Kidney epithelial cell (primary cell): ENCODE results near the gene FAM50B. TPM values are rescaled to one million over a fixed set of nuclear protein-coding genes. Genes with fewer than 3 reads are reported as not detected.

ENCODE experiments used
- DNase-seq: peaks from one replicate; pipeline ENCODE4 v3.0.0-alpha.2; 2010; ENCODE audit warnings: low read depth
- H3K27me3 ChIP-seq: 2 replicates; pipeline ENCODE4 v1.6.0; 2011; ENCODE audit warnings: low read length; ENCODE audit not compliant: control insufficient read depth, insufficient read depth
- H3K36me3 ChIP-seq: 2 replicates; pipeline ENCODE4 v1.5.1; 2011; ENCODE audit warnings: low read length; ENCODE audit not compliant: control insufficient read depth, insufficient read depth
- H3K4me3 ChIP-seq: 2 replicates; pipeline ENCODE4 v1.5.1; 2011; ENCODE audit warnings: low read depth, mild to moderate bottlenecking, control low read depth, low read length
- CTCF ChIP-seq: IDR thresholded peaks from 2 replicates; pipeline ENCODE4 v1.5.1; 2011; ENCODE audit warnings: mild to moderate bottlenecking, moderate library complexity, low read length, control low read depth, inconsistent platforms; ENCODE audit not compliant: insufficient read depth, poor library complexity, severe bottlenecking
- total RNA-seq: library from RNA; depleted of rRNA; stranded (reverse); fragments of >200 nt; gene quantifications from 2 replicates; pipeline ENCODE4 v1.2.3, GENCODE V29; 2015

FAM50B gene
- total RNA-seq, 1 donor from 2014 or later: 8.6 TPM

- Histone ChIP-seq H3K27me3 (no peaks in the 10 kb centered on the region), H3K4me3 (no peak overlapping the region), H3K36me3 (no peaks in the 10 kb centered on the region)
- no peak for TF ChIP-seq CTCF
- DNase-seq: peak; percentile 41
These were observed 9.9 kb upstream of the FAM50B start for GRCh38 chr6:3838992-3839867.

- TF ChIP-seq CTCF: no peak
- no peak for DNase-seq
- Histone ChIP-seq H3K36me3 (no peaks in the 10 kb centered on the region), H3K4me3 (no peak overlapping the region), H3K27me3 (no peaks in the 10 kb centered on the region)
These were observed 8.1 kb upstream of the FAM50B start for GRCh38 chr6:3841066-3841454.

GRCh38 chr6:3841711-3842565 lies 7.2 kb upstream of the FAM50B start:
- H3K27me3 ChIP-seq: no peaks in the 10 kb centered on the region
- no peak for DNase-seq
- H3K36me3 ChIP-seq: no peaks in the 10 kb centered on the region
- no peak for TF ChIP-seq CTCF
- no peak overlapping the region for H3K4me3 ChIP-seq

GRCh38 chr6:3843379-3844096 lies 5.6 kb upstream of the FAM50B start:
- Histone ChIP-seq H3K4me3 (no peak overlapping the region), H3K27me3 (no peaks in the 10 kb centered on the region), H3K36me3 (no peaks in the 10 kb centered on the region)
- TF ChIP-seq CTCF: no peak
- DNase-seq: no peak

- H3K27me3 ChIP-seq: no peaks in the 10 kb centered on the region
- TF ChIP-seq CTCF: no peak
- no peaks in the 10 kb centered on the region for H3K36me3 ChIP-seq
- H3K4me3 ChIP-seq: no peak overlapping the region
- no peak for DNase-seq
These were observed 5.1 kb upstream of the FAM50B start for GRCh38 chr6:3844097-3844463.
